Measurements from ENCODE around the gene SNTG2.

Gene SNTG2

DNA sequence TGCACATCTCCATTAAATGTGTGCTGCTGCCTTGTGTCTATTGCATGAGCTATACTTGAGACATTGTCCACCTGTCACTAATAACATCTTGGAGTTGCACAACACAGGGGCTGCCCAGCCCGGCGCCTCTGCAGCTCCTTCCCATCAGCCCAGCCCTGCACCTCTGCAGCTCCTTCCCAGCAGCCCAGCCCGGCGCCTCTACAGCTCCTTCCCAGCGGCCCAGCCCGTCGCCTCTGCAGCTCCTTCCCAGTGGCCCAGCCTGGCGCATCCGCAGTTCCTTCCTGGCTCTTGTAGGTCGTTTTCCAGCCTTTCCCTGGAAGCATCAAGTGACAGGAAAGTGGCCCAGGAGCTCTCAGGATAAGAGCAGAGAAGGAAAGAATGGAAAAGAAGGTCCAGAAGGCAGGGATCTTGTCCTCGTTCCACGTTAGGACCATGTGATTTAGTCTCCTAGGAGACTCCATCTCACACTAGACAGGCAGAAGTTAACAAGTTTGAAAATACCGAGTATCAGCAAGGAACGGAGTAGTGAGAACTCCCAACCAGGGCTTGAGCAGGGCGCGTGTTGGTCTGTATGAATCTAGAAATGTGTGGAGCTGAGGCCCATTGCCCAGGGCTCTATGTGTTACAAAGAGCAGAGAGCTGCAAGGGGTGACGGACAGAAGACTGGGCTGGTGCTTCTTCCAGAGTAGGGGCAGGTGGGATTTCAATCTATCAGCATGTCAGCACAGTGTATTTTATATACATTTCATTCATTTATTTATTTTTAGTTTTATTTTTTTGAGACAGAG, 346.9 kb downstream of the SNTG2 start:
- no peak for DNase-seq

DNA sequence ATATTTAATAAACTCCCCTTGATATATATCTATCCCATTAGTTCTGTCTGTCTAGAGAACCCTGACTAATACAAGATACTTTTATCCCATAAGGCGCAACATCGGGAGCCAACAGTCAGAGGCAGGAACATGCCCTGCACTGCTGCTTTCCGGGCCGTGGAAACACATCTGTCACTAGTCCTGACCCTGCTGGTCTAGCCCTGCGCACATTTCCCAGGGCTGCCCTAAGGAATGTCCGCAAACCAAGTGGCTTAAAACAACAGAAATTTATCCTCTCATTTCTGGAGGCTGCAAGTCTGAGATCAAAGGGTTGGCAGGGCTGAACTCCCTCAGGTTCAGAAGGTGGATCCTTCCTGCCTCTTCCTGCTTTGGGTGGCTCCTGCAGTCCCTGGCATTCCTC, 348.4 kb downstream of the SNTG2 start:
- no peak for DNase-seq

DNA sequence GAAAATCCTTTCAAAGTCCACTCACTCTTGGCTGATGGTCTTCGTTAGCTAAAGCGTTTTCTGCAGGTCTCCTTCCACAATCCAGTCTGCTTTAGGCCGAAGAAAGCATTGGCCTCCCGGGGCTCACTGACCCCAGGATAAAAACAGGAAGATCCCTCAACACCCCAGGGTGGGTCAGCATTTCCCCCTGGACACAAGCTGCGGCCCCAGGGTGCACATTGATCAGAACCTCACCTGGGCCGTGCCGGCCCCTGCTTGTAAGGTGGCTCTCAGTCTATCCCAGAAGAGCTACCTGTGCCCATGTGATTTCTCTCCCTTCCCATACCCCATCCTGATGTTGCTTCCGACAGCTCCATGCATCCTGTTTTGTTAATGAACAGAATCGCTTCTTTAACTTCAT, 349.6 kb downstream of the SNTG2 start:
- DNase-seq: no peak

- no peak for DNase-seq
Observed at GRCh38 chr2:1301056-1301455, 350.4 kb downstream of the SNTG2 start.

DNA sequence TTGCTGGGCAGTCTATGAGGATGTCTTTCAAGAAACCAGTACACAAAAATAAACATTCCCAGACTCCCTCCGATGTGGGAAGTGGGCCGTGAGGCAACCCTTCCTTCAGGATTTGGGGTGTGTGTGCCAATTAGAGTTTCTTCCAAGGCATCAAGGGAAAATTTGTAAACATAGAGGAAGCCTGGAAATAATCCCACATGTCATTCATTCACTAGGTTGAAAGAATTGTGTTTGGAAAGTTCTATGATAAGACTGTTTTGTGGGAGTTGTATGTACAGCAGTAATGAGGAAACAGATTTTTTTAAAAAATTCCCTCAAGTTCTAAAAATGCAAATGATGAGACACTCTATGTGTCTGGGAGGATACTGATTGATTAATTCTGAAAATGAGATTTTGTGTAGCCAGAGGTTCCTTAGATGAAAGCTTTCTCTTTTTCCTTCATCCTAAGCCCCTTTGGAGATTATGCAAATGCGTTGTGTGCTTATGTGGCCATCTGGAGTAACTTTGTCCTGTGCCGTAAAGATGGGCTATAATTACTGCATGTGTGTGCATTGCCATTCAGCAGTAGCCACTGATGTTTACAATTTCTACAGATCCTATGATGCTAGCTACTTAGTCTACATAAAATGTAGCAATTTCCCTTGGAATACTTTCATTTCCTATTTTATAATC, 354.8 kb downstream of the SNTG2 start:
- DNase-seq: no peak

GRCh38 chr2:1306014-1306686, 355.5 kb downstream of the SNTG2 start:
- no peak for DNase-seq

DNA sequence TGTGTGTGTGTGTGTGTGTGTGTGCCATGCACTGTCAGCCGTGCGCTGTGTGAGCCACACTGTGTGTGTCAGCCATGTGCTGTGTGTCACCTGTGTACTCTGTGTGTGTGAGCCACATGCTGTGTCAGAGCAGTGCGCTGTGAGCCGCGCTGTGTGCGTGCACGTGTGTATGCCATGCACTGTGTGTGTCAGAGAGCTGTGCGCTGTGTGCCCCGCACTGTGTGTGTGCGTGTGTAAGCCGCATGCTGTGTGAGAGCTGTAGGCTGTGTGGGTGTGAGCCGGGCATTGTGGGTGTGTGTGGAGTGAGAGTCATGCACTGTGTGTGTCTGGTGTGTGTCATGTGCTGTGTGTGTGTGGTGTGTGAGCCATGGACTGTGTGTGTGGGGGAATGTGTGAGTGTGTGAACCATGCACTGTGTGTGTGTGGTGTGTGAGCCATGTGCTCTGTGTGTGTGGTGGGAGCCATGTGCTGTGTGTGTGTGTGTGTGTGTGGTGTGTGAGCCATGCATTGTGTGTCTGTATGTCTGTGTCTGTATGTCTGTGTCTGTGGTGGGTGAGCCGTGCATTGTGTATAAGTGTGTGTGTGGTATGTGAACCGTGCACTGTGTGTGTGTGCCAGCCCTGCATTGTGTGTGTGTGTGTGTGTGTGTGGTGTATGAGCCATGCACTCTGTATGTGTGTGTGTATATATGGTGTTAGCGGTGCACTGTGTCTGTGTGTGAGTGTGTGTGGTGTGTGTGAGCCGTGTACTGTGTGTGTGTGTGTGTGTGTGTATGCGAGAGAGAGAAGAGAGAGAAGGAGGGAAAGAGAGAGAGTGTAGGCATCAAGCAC, 356.3 kb downstream of the SNTG2 start:
- DNase-seq: no peak

DNA sequence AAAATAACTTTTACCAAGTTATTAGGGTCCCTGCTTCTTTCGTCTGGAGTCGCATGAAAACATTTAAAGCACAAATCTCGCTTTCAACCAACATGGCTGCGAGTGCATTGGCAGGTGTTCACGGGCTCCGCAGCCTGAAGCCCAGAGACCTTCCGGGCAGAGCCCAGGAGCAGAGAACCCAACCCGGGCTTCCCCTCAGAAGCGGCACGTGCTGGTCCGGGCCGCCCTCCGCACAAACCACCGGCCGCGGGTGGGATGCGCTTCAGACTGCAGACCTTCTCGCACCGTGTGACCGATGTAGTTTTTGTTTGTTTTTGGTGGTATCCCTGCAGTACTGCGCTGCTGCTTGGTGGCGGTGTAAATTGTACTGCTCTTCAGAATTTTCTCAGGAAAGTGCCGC, 357.0 kb downstream of the SNTG2 start:
- DNase-seq: no peak

DNA sequence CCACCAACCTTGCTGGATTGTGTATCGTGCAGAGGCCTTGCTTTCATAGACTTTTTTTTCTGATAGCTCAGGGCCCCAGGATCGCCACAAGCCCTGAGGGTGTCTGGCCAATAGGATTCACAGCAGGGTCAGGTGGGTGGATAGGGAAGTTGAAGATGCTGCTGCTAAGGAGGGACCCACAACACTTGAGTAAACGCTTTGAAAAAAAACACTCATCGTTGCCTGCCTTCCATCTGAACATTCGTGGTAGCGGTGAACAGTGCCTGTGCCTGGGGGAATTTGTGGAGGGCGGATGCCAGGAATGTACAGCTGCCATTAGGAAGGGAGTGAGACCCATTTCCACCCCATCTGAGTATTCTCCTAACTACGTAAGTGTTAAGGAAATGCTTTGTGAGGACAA, 358.0 kb downstream of the SNTG2 start:
- DNase-seq: no peak

GRCh38 chr2:1309507-1309906, 358.9 kb downstream of the SNTG2 start:
- DNase-seq: no peak

- DNase-seq: no peak
Observed at GRCh38 chr2:1310202-1310601, 359.6 kb downstream of the SNTG2 start.

DNA sequence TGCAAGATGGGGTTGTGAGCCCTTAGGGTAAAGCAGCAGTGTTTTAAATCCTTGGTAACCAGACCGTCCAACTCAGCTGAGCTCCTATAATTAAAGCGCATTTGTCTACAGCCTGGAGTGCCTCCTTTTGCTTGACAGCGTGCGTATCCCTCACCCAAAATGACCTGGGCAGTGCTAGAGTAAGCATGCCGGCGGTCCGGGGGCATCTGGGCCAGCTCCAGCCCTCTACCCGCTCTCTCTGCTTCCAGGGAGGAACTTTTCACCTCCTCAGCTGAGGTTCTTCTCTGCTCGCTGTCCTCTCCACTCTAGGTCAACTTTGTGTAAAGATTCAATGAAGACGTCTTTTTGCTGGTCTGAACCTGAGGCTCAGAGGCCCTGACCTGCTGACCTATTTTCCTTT, 360.2 kb downstream of the SNTG2 start:
- no peak for DNase-seq

DNA sequence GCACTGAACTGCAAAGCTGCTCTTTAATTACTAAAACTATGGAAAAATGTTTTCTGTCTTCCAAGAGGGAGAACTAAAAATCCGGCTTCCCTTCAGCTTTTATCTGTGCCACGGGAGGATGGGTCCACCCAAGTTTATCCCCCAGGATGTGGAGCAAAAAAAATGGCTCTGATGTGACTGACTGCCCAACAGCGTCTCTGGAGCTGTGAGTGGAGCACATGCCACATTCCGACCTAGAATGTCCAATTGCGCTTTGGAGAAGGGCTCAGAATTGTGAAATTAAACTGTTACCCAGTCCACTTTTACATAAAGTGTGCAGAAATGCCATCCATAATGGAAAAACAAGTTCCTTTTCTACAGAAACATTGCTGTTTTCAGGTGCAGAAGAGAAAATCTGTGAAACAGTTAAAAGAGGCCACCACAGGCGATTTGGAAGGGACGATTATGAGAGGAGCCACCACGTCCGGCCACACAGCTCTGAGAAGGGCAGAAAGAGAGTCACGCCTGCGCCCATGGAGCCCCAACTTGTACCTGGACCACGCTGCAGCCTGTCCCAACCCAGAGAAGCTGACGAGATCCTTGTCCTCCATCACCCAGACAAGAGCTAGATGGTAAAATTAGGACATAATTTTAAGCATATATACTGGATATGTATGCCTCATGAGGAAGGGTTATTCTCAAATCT, 362.7 kb downstream of the SNTG2 start:
- no peak for DNase-seq

DNA sequence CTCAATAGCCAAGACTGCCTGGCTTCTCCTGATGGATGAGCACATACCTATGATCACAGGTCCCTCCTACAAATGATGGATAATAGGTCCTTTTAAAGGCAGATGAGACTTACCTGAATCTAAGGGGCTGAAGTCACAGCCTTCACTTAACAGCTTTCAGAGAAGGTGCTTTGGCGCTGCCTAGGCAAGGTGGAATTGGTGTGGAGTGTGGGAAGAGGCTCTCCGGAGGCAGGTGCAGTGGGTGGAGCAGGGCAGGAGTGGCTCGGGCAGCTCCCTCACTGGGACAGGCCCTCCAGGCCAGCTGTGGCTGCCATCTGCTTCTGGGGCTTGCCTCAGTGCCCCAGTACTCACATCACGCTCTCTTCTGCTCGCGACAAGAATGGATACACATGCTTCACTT, 363.6 kb downstream of the SNTG2 start:
- DNase-seq: no peak

DNA sequence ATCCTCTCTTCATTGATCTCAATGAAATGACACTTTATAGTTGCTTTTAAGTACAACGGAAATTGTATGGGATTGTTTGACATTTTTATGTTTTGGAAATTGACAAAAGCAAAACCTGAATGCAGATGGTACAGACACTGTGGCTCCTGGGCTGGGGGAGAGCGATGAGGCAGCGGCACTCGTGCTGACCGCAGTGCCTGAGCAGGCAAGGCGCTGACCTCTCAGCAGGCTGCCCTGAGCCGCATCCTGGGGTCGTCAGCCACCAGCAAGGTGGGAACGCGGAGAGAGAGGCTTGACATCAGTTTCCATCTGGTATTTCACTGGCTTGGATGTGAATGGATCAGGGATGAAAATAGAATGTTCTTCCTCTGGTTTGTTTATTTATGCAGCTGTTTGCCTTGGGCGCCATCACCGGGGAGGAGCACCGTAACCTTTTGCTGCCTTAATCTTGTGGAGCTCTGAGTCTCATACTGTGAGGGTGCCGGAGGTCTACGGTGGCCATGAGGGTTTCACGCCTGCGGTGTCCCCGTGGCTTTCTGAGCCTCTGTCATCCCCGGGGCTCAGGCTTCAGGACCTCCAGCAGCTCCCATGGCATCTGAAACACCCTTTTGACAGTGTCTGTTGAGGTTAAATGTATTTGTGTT, 367.8 kb downstream of the SNTG2 start:
- no peak for DNase-seq

DNA sequence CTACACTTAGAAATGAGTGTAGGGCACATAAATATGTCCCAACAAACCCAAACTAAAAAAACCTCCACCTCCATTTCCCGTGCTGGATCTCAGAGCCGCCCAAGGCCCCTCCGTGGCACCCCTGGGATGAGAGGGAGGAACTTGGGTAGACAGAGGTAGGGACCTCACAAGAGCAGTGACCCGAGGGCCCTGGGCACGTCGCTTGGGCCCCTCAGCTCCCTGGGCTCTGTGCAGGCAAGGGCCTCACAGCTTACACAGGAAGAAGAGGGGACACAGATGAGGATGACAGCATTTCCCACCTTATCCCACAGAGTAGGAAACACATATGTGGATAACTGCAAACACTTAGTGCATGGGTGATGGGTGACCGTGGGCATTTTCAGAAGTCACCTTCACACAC, 368.7 kb downstream of the SNTG2 start:
- DNase-seq: no peak

DNA sequence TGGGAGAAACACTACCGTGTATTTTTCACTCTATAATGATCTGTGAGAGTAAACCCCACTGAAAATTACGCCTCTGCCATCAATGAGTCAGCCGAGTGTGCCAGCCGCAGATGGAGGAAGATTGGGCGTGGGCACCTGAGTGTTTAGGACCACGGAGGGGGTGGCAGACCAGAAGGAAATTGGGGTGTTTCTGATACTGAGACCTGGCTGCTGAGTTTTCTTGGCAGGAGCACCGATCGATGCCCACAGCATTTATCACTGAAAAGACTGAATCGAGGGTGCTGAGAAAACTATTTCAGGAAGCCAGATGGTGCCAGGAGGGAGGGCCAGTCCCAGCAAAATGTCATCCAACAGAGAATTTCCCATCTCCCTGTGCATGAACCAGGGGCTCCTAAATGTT, 370.7 kb downstream of the SNTG2 start:
- DNase-seq: no peak

DNA sequence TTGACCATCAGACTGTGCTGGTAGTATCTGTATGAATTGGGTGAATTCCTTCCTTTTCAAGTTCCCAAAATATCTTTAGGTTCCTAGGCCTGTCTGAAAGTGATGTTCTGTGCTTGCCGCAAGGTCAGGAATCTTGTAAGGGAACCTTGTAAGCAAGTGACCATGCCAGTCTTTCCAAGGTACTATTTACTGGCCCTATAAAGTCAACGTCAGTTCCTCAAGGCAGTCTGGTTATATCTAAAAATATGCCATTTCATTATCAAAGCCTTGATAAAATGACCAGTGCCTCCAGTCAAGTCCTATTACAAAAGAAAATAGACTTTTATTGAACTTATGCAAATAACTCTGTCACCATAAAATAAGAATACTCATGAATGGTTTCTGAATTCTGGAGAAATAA, 374.2 kb downstream of the SNTG2 start:
- DNase-seq: no peak

DNA sequence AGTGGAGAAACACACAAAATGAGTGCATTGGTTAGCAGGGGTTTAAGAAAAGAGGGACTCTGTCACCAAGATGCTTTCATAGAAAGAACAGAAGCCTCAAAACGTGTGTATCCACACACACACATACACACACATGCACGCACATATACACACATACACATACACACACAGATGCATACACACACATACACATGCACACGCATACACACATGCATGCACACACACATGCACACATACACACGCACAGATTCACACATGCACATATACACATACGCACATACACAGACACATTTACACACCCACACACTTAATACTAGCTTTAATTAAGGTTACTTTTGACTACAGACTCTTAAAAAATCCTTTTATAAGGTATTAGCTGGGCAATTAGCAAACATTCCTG, 378.0 kb downstream of the SNTG2 start:
- DNase-seq: no peak

DNA sequence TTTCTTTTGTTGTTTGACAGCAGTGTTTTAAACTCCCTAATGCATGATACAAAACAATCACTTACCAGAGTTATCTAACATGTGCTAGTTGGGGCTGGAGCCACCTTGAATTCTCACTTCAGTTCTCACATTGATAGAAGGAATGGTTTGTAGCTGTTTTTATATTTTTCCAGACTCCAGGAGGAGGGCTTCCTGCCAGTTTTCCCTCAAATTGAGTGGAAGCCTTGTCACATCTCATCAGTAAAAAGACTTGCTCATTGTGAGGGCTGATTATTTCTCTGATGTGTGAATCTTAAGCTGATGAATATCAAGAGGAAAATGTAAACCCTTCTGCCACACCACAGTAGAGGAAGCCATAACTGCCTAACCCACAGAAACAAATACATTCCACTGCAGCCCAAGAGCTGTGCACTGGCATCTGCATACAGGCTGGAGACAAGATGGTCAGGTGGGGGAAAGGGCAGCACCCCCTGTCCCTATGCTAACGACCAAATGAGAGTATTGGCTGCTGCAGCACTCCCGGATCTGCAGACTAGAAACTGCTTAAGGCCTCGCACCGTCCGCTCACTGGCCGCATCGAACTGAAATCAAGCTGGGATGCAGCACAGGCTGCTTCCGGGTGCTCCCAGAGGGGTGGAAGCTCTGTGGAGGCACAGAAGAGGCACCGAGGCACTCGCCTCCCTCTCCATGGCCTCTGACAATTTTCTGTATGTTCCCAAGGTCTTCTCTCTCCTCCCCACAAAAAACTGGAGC, 388.9 kb downstream of the SNTG2 start:
- DNase-seq: no peak

DNA sequence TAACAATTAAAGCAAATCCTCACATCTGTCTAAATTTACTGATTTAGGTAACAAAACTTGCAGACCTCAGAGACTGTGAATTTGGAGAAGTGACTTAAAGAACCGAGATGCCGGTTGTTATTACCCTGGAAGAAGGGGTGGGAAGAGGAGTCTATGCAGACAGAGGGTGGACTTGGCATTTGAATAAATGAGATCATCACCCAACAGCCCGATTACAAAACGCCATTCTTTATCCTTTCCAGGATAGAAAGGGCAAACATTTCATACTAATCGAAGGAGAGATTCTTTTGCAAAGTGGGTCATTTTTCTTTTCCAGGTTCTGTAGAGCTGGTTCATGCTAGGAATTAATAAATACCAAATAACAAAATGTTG, 389.5 kb downstream of the SNTG2 start:
- DNase-seq: no peak
